SU-DHL-6 (cell line): ENCODE data around the gene SORCS2.

ENCODE experiments used
- CTCF ChIP-seq: fragments of 200-600 bp; sonication (generic); IDR thresholded peaks from one replicate; pipeline ENCODE4 v1.5.1; 2017; ENCODE audit warnings: antibody characterized with exemption, mild to moderate bottlenecking, low read length, moderate library complexity; ENCODE audit not compliant: insufficient read depth, poor library complexity, severe bottlenecking
- EZH2phosphoT487 ChIP-seq: fragments of 200-600 bp; sonication (generic), shearing (Covaris generic); conservative IDR thresholded peaks from 2 replicates; pipeline ENCODE4 v1.6.1; 2018; ENCODE audit warnings: mild to moderate bottlenecking, antibody characterized with exemption, low read length, moderate library complexity, mixed read lengths

- no peak for TF ChIP-seq CTCF
- TF ChIP-seq EZH2phosphoT487: no peak
These were observed 175.5 kb downstream of the SORCS2 start for GRCh38 chr4:7367864-7368277.
